SK-N-SH (cell line): ENCODE data around the gene ZNF532.

Experiments
- CHD2 ChIP-seq: fragments of 150-350 bp; IDR thresholded peaks from 2 replicates; pipeline ENCODE4 v1.6.1; 2018; ENCODE audit warnings: low read length; ENCODE audit not compliant: partially characterized antibody
- EP300 ChIP-seq, 2 experiments: IDR thresholded peaks; 2 replicates each; pipeline versions ENCODE4 v1.4.0 to v1.6.1; 2012; ENCODE audit warnings: borderline replicate concordance in 1 of 2, low read depth in 1 of 2, low read length in 1 of 2
- EZH2phosphoT487 ChIP-seq: fragments of 200-600 bp; sonication (generic); IDR thresholded peaks from 2 replicates; pipeline ENCODE4 v1.6.1; 2017; ENCODE audit warnings: low read depth, mixed run types, mild to moderate bottlenecking, antibody characterized with exemption, moderate library complexity, borderline replicate concordance
- JUND ChIP-seq: IDR thresholded peaks from 2 replicates; pipeline ENCODE4 v1.4.0; 2012
- MXI1 ChIP-seq: IDR thresholded peaks from 2 replicates; pipeline ENCODE4 v1.6.1; 2012; ENCODE audit warnings: mild to moderate bottlenecking, low read depth, low read length, improper control_type of control experiment
- POLR2AphosphoS5 ChIP-seq: IDR thresholded peaks from 2 replicates; pipeline ENCODE4 v1.6.1; 2012; ENCODE audit warnings: low read depth, low read length
- RAD21 ChIP-seq: IDR thresholded peaks from 2 replicates; pipeline ENCODE4 v1.6.1; 2012; ENCODE audit warnings: mild to moderate bottlenecking, low read length
- RFX5 ChIP-seq: IDR thresholded peaks from 2 replicates; pipeline ENCODE4 v1.6.1; 2012; ENCODE audit warnings: mild to moderate bottlenecking, improper control_type of control experiment, low read length
- SIN3A ChIP-seq: IDR thresholded peaks from 2 replicates; pipeline ENCODE4 v1.6.1; 2012; ENCODE audit warnings: low read depth, mild to moderate bottlenecking, low read length, moderate library complexity, borderline replicate concordance
- TF ChIP-seq, protein P1 (sequence below): IDR thresholded peaks from 2 replicates; pipeline ENCODE4 v1.4.0; 2012; ENCODE audit warnings: low read depth, borderline replicate concordance
- TF ChIP-seq, protein P2 (sequence below): fragments of 200-600 bp; sonication (generic); IDR thresholded peaks from 2 replicates; pipeline ENCODE4 v1.6.1; 2017; ENCODE audit warnings: antibody characterized with exemption, mild to moderate bottlenecking, moderate library complexity
- TF ChIP-seq, protein P3 (sequence below): fragments of 150-350 bp; IDR thresholded peaks from 2 replicates; pipeline ENCODE4 v1.6.1; 2016; ENCODE audit warnings: mild to moderate bottlenecking, low read depth, low read length
- TF ChIP-seq, protein P4 (sequence below): IDR thresholded peaks from 2 replicates; pipeline ENCODE4 v1.4.0; 2012; ENCODE audit warnings: low read depth, borderline replicate concordance
- TF ChIP-seq, protein P5 (sequence below): fragments of 150-350 bp; IDR thresholded peaks from 2 replicates; pipeline ENCODE4 v1.6.1; 2017; ENCODE audit warnings: antibody characterized with exemption, low read length, low read depth, borderline replicate concordance

DNA sequence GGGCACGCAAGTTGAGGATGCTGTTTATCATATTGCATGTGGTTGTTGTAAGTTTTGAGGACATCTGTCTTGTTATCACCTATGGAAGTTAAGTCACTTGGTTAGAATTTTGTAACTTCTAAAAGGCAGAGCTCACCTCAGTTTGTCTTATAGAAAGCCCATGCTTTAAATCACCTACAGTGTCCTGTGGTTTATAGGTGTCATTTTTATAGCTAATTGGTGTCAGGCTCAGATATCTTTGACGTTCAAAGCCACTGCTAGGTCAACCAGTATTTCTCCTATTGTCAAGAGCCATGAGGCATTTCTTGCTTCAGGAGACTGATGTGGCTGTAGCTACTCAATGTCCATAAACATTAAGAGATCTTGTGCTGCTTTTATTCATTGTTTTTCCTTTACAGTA is 16.8 kb downstream of the ZNF532 start:
- TF ChIP-seq, protein P1, sequence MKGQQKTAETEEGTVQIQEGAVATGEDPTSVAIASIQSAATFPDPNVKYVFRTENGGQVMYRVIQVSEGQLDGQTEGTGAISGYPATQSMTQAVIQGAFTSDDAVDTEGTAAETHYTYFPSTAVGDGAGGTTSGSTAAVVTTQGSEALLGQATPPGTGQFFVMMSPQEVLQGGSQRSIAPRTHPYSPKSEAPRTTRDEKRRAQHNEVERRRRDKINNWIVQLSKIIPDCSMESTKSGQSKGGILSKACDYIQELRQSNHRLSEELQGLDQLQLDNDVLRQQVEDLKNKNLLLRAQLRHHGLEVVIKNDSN, result no peak
- TF ChIP-seq RFX5, result no peak
- TF ChIP-seq, protein P2, sequence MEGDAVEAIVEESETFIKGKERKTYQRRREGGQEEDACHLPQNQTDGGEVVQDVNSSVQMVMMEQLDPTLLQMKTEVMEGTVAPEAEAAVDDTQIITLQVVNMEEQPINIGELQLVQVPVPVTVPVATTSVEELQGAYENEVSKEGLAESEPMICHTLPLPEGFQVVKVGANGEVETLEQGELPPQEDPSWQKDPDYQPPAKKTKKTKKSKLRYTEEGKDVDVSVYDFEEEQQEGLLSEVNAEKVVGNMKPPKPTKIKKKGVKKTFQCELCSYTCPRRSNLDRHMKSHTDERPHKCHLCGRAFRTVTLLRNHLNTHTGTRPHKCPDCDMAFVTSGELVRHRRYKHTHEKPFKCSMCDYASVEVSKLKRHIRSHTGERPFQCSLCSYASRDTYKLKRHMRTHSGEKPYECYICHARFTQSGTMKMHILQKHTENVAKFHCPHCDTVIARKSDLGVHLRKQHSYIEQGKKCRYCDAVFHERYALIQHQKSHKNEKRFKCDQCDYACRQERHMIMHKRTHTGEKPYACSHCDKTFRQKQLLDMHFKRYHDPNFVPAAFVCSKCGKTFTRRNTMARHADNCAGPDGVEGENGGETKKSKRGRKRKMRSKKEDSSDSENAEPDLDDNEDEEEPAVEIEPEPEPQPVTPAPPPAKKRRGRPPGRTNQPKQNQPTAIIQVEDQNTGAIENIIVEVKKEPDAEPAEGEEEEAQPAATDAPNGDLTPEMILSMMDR, result no peak
- TF ChIP-seq, protein P3, sequence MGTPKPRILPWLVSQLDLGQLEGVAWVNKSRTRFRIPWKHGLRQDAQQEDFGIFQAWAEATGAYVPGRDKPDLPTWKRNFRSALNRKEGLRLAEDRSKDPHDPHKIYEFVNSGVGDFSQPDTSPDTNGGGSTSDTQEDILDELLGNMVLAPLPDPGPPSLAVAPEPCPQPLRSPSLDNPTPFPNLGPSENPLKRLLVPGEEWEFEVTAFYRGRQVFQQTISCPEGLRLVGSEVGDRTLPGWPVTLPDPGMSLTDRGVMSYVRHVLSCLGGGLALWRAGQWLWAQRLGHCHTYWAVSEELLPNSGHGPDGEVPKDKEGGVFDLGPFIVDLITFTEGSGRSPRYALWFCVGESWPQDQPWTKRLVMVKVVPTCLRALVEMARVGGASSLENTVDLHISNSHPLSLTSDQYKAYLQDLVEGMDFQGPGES, result no peak
- TF ChIP-seq, protein P4, sequence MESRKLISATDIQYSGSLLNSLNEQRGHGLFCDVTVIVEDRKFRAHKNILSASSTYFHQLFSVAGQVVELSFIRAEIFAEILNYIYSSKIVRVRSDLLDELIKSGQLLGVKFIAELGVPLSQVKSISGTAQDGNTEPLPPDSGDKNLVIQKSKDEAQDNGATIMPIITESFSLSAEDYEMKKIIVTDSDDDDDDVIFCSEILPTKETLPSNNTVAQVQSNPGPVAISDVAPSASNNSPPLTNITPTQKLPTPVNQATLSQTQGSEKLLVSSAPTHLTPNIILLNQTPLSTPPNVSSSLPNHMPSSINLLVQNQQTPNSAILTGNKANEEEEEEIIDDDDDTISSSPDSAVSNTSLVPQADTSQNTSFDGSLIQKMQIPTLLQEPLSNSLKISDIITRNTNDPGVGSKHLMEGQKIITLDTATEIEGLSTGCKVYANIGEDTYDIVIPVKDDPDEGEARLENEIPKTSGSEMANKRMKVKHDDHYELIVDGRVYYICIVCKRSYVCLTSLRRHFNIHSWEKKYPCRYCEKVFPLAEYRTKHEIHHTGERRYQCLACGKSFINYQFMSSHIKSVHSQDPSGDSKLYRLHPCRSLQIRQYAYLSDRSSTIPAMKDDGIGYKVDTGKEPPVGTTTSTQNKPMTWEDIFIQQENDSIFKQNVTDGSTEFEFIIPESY, result no peak
- TF ChIP-seq EZH2phosphoT487, result no peak
- TF ChIP-seq EP300 (IDR thresholded peaks at IDR 0.05; ENCODE audit: borderline replicate concordance in 1 of 2, low read depth in 1 of 2, low read length in 1 of 2), result no peak
- TF ChIP-seq RAD21, result no peak
- TF ChIP-seq POLR2AphosphoS5, result no peak
- TF ChIP-seq, protein P5, sequence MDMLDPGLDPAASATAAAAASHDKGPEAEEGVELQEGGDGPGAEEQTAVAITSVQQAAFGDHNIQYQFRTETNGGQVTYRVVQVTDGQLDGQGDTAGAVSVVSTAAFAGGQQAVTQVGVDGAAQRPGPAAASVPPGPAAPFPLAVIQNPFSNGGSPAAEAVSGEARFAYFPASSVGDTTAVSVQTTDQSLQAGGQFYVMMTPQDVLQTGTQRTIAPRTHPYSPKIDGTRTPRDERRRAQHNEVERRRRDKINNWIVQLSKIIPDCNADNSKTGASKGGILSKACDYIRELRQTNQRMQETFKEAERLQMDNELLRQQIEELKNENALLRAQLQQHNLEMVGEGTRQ, result no peak
- no peak for TF ChIP-seq CHD2
- TF ChIP-seq SIN3A, result no peak
- TF ChIP-seq MXI1, result no peak
- TF ChIP-seq JUND, result no peak
